ENCODE measurements around the gene SERGEF.

GRCh38 chr11:17986007-17986710 is 26.7 kb downstream of the SERGEF start:
- TF ChIP-seq, protein P1, sequence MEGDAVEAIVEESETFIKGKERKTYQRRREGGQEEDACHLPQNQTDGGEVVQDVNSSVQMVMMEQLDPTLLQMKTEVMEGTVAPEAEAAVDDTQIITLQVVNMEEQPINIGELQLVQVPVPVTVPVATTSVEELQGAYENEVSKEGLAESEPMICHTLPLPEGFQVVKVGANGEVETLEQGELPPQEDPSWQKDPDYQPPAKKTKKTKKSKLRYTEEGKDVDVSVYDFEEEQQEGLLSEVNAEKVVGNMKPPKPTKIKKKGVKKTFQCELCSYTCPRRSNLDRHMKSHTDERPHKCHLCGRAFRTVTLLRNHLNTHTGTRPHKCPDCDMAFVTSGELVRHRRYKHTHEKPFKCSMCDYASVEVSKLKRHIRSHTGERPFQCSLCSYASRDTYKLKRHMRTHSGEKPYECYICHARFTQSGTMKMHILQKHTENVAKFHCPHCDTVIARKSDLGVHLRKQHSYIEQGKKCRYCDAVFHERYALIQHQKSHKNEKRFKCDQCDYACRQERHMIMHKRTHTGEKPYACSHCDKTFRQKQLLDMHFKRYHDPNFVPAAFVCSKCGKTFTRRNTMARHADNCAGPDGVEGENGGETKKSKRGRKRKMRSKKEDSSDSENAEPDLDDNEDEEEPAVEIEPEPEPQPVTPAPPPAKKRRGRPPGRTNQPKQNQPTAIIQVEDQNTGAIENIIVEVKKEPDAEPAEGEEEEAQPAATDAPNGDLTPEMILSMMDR (IDR thresholded peaks at IDR 0.05), result no peak
- TF ChIP-seq POLR2A (IDR thresholded peaks at IDR 0.05), result no peak
- TF ChIP-seq POLR2AphosphoS5 (IDR thresholded peaks at IDR 0.05), result no peak
